ENCODE results near the gene CBFA2T3. TPM values are rescaled to one million over a fixed set of nuclear protein-coding genes. Genes with fewer than 3 reads are reported as not detected.

CBFA2T3 gene
- total RNA-seq, 1 donor from 2014 or later: 11.1 TPM

DNA sequence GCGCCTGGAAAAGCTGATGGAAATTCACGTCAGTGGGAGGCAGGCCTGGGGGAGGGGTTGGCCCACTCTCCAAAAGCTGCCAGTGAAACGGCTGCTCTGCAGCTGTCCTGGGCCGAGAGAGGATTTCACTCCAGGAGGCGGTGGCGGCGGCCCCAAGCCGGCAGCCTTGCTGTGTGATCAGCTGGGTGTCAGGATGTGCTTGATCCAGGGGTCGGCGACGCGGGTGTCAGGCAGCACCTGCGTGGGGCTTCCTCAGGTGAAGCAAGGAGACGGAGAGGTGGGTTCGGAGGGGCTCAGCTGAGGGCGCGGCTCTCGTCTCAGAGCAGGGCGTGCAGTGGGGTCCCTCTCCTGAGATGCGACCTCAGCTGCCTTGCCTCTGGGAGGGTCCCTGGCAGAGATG, 7.0 kb downstream of the CBFA2T3 start:
- intact Hi-C loops (cut with DNase I): no loop called here
- ATAC-seq (no peak), DNase-seq (ENCODE audit: missing footprints) (peak; percentile 58)

DNA sequence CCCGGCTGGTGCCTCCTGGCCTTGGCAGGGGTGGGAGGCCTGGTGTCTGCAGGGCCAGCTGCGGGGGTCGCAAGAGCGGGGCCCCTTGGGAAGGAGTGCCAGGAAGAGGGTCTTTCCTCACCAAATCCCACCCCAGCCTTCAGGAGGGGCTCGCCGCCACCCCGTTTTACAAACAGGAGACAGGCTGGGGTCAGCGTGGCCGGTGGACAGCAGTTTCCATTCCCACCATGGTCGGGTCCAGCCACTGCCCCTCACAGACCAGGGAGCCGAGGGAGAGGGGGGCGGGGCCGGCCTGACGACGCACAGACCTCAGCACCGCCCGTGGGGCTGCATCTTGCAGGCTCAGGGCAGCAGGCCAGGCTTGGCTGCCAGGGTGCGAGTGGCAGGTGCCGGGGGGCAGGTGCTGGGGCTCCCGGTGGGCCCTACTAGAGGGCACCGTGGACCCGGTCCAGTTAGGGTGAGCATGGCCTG, 7.6 kb downstream of the CBFA2T3 start:
- ATAC-seq (no peak), DNase-seq (ENCODE audit: missing footprints) (peak; percentile 58)
- intact Hi-C loops (cut with DNase I): loop anchor here (10.0 kb wide), 1 partner anchor 445 kb away; no protein-coding TSS in a partner anchor

- ATAC-seq (no peak), DNase-seq (ENCODE audit: missing footprints) (peak; percentile 43)
- intact Hi-C loops (cut with DNase I): loop anchor here (10.0 kb wide), 1 partner anchor 446 kb away; no protein-coding TSS in a partner anchor
Observed at GRCh38 chr16:88968589-88969280, 8.3 kb downstream of the CBFA2T3 start.

DNA sequence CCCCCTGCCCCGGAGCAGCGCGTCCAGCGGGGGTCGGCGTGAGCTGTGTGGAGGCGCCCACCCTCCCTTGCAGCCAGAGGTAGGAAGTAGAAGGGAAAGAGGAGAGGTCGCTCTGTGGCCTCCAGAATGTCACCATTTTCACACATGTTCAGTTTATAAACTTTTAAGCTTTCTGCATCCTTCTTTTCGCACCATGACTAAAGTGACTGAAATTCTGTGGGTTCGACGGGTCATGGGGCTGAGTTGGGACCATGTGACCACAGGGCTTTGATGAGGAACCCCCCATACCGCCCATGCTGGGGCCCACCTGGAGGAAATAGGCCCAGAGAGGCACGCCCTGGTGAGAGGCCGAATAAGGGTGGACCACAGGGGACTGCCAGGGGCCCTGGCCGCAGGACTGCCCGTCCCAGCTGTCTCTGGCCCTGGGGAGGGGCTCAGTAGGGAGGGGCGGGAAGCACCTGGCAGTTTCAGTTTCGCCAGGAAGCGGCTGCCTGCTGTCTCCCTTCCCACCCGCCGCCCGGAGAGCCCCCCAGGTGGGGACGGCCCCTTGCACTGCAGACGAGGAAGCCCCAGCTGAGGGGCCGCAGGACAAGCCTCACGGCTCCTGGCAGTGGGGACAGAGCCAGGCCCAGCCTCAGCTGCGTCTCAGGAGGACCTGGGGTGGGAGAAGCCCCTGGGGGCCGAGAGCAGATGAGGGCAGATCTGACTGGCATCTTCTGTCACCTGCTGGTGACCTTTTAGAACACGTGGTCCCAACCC, 9.0 kb downstream of the CBFA2T3 start:
- peak; percentile 39 for DNase-seq (ENCODE audit: missing footprints)
- intact Hi-C loops (cut with DNase I): loop anchor here (10.0 kb wide), 1 partner anchor 447 kb away; no protein-coding TSS in a partner anchor
- no peak for ATAC-seq

DNA sequence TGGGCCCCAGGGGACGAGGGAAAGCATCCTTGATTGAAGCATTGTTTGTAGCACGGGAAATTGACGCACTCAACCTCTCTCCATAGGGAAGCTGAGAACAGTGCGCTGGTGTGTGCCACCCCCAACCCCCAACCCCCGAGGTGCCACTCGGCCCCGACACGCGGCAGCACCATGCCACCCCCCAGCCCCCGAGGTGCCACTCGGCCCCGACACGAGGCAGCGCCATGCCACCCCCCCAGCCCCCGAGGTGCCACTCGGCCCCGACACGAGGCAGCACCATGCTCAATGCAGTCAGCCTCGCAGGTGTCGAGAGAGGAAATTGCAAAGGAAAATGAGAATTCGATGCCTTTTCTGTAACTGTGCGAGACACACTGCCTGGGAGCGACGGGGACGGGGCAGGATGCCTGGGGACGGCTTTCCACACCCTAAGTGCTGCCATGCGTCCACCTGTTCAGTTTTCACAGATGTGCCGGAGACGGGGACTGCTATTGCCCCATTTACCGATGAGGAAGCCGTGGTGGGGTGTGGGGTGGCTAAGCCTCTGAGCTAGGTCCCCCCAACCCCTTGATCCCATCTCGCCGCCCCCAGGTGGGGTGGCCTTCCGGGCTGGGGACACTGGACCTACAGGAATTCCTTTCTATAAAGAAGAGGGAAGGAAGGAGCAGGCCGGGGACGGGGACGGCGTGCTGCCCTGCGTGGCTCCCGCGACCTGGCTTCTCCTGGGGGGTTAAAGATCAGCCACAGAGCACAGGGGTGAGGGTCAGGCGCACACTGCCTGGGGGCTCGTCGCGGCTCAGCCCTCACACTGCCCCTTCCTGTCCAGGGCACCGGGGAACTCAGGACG, 9.8 kb downstream of the CBFA2T3 start:
- DNase-seq (ENCODE audit: missing footprints): no peak
- ATAC-seq: no peak
- intact Hi-C loops (cut with DNase I): loop anchor here (10.0 kb wide), 1 partner anchor 448 kb away; no protein-coding TSS in a partner anchor

- intact Hi-C loops (cut with DNase I): loop anchor here (10.0 kb wide), 1 partner anchor 449 kb away; no protein-coding TSS in a partner anchor
- DNase-seq (ENCODE audit: missing footprints) (peak; percentile 60), ATAC-seq (no peak)
Observed at GRCh38 chr16:88965826-88966480, 11.1 kb downstream of the CBFA2T3 start.

DNA sequence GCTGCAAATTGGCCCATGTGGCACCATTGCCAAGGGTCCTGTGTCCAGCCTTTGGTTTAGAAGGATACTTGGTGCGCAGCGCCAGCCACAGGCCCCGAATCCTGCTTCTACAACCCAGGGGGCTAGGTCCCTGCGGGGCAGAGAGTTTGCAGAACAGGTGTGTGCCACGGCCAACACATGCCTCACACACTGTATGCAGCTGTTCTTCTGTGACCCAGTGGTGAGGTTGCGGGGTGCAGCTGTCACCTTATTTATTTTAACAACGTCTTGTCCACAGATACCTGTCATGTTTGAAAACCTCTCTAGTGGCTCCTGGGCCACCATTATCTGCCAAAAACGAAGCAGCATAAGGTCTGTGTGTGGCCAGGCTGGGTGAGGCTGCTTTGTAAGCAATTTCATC, 11.6 kb downstream of the CBFA2T3 start:
- intact Hi-C loops (cut with DNase I): loop anchor here (10.0 kb wide), 1 partner anchor 449 kb away; no protein-coding TSS in a partner anchor
- ATAC-seq (no peak), DNase-seq (ENCODE audit: missing footprints) (peak; percentile 46)

DNA sequence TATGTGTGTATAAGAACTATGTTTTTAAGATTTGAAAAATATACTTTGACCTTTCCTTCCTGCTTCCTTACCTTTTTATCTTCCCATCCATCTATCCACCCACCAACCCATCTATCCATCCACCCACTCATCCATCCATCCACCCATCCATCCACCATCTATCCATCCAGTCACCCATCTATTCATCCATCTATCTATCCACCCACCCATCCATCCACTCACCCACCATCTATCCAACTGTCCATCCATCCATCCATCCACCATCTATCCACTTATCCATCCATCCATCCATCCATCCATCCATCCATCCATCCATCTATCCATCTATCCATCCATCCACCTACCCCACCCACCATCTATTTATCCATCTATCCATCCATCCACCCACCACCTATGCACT, 12.4 kb downstream of the CBFA2T3 start:
- intact Hi-C loops (cut with DNase I): loop anchor here (10.0 kb wide), 1 partner anchor 450 kb away; no protein-coding TSS in a partner anchor
- ATAC-seq (no peak), DNase-seq (ENCODE audit: missing footprints) (no peak)

- DNase-seq (ENCODE audit: missing footprints) (peak; percentile 60), ATAC-seq (no peak)
- intact Hi-C loops (cut with DNase I): loop anchor here (10.0 kb wide), 1 partner anchor 451 kb away; no protein-coding TSS in a partner anchor
Observed at GRCh38 chr16:88963583-88963982, 13.4 kb downstream of the CBFA2T3 start.

GRCh38 chr16:88962478-88963152, 14.4 kb downstream of the CBFA2T3 start:
- ATAC-seq (no peak), DNase-seq (ENCODE audit: missing footprints) (peak; percentile 31)
- intact Hi-C loops (cut with DNase I): loop anchor here (10.0 kb wide), 1 partner anchor 452 kb away; no protein-coding TSS in a partner anchor

GRCh38 chr16:88961011-88961410, 16.0 kb downstream of the CBFA2T3 start:
- ATAC-seq: no peak
- DNase-seq (ENCODE audit: missing footprints): no peak
- intact Hi-C loops (cut with DNase I): loop anchor here (10.0 kb wide), 1 partner anchor 454 kb away; no protein-coding TSS in a partner anchor

DNA sequence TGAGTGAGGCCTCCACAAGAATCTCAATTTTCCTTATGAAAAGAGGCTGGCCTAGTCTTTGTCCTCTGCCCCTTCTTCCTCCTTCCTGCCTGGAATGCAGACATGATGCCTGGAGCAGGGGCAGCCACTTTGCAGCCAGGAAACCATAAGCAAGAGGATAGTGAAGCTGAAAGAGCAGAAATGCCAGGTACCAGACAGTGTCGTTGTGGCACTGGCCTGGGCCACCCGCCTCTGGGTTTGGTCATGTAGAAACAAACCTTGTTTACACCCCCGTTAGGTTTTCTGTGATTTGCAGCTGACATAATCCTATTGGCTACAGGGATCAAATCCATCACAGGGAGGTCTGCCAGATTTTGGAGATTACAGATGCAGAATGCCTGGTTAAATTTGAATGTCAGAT, 16.5 kb downstream of the CBFA2T3 start:
- ATAC-seq (no peak), DNase-seq (ENCODE audit: missing footprints) (peak; percentile 25)
- intact Hi-C loops (cut with DNase I): loop anchor here (10.0 kb wide), 1 partner anchor 454 kb away; no protein-coding TSS in a partner anchor

GRCh38 chr16:88959022-88959421, 18.0 kb downstream of the CBFA2T3 start:
- intact Hi-C loops (cut with DNase I): no loop called here
- DNase-seq (ENCODE audit: missing footprints) (peak; percentile 49), ATAC-seq (no peak)

- ATAC-seq (peak; percentile 68), DNase-seq (ENCODE audit: missing footprints) (peak; percentile 85)
- intact Hi-C loops (cut with DNase I): no loop called here
Observed at GRCh38 chr16:88957887-88958577, 19.0 kb downstream of the CBFA2T3 start.

- DNase-seq (ENCODE audit: missing footprints) (no peak), ATAC-seq (no peak)
- intact Hi-C loops (cut with DNase I): no loop called here
Observed at GRCh38 chr16:88957433-88957767, 19.6 kb downstream of the CBFA2T3 start.

DNA sequence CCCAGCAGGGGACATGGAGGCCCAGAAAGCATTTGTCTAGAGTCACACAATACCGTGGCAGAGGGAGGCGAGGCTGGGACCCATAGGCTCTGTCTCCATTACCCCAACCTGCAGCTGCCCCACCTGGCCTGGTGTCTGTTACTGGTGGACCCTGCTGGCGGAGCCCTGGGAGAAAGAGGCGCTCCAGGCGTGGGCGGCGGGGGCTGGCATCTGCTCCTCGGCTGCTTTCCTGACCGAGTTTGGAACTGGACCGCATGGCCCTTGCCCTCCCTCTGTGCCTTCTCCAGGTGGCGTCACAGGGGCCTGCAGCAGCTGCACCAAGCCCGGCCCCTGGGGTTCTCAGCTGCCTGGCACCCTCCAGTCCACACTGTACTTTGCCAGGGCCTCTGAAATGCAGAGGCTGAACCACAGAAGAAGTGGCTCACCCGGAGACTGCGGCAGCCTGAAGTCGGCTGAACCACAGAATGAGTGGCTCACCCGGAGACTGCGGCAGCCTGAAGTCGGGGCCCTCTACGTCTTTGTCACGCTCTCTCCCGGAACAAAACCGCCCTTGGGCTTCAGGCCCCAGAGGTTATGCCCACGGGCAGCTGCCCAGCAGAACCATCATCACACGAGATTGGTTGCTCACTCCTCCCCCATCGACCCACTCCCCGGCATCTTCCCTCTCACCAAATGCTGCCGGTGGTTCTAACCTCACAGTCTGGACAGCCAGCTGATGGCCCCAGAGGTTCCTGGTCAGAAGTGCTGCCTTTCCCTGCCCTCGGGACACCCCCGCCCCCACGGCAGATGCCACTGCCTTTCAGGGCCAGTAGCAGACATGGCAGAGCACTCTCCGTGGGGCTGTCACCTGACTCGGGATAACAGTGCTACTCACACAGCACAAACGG, 20.2 kb downstream of the CBFA2T3 start:
- intact Hi-C loops (cut with DNase I): no loop called here
- ATAC-seq (no peak), DNase-seq (ENCODE audit: missing footprints) (peak; percentile 49)

Data from Right ventricle myocardium inferior (tissue), 1 donor.